Immature natural killer cell (primary cell): Measurements from ENCODE around the gene NBPF9. TPM values are rescaled to one million over a fixed set of nuclear protein-coding genes. Genes with fewer than 3 reads are reported as not detected.
"Not testable (repeated sequence)": the region's sequence is repeated elsewhere in the genome, so short reads cannot be mapped to it uniquely, and the experiment has no call there.

ENCODE experiments used
- DNase-seq, 3 donors: peaks; one replicate each; pipeline ENCODE4 v3.0.0; 2022; ENCODE audit warnings: mixed read lengths in 1 of 3
- H3K27ac Mint-ChIP-seq, 6 donors: one replicate each; pipeline ENCODE4 v1.8.0; 2020; ENCODE audit warnings: mixed read lengths in 6 of 6, mild to moderate bottlenecking in 5 of 6, inconsistent platforms in 4 of 6, moderate library complexity in 3 of 6
- H3K27me3 Mint-ChIP-seq, 3 donors: one replicate each; pipeline ENCODE4 v1.8.0; 2020 to 2021; ENCODE audit warnings: low read depth in 3 of 3, mild to moderate bottlenecking in 3 of 3, mixed read lengths in 3 of 3, moderate library complexity in 3 of 3, inconsistent platforms in 1 of 3
- H3K36me3 Mint-ChIP-seq, 3 donors: one replicate each; pipeline ENCODE4 v1.8.0; 2020; ENCODE audit warnings: mixed read lengths in 3 of 3, inconsistent platforms in 2 of 3, mild to moderate bottlenecking in 2 of 3
- H3K4me1 Mint-ChIP-seq, 2 donors: one replicate each; pipeline ENCODE4 v1.8.0; 2020; ENCODE audit warnings: inconsistent platforms in 2 of 2, mild to moderate bottlenecking in 2 of 2, mixed read lengths in 2 of 2, moderate library complexity in 1 of 2
- H3K4me3 Mint-ChIP-seq, 5 donors: one replicate each; pipeline ENCODE4 v1.8.0; 2020; ENCODE audit warnings: mild to moderate bottlenecking in 5 of 5, mixed read lengths in 5 of 5, inconsistent platforms in 3 of 5, moderate library complexity in 3 of 5
- H3K9me3 Mint-ChIP-seq, 6 donors: one replicate each; pipeline ENCODE4 v1.8.0; 2020; ENCODE audit warnings: mild to moderate bottlenecking in 6 of 6, mixed read lengths in 6 of 6, inconsistent platforms in 4 of 6, moderate library complexity in 3 of 6
- polyA plus RNA-seq, 3 donors: library from polyadenylated mRNA; unstranded; fragments of 300-500 nt; fragmentation: Illumina TruSeq; gene quantifications; one replicate each; pipeline ENCODE4 v1.2.3, GENCODE V29; 2021

Gene NBPF9, protein sequence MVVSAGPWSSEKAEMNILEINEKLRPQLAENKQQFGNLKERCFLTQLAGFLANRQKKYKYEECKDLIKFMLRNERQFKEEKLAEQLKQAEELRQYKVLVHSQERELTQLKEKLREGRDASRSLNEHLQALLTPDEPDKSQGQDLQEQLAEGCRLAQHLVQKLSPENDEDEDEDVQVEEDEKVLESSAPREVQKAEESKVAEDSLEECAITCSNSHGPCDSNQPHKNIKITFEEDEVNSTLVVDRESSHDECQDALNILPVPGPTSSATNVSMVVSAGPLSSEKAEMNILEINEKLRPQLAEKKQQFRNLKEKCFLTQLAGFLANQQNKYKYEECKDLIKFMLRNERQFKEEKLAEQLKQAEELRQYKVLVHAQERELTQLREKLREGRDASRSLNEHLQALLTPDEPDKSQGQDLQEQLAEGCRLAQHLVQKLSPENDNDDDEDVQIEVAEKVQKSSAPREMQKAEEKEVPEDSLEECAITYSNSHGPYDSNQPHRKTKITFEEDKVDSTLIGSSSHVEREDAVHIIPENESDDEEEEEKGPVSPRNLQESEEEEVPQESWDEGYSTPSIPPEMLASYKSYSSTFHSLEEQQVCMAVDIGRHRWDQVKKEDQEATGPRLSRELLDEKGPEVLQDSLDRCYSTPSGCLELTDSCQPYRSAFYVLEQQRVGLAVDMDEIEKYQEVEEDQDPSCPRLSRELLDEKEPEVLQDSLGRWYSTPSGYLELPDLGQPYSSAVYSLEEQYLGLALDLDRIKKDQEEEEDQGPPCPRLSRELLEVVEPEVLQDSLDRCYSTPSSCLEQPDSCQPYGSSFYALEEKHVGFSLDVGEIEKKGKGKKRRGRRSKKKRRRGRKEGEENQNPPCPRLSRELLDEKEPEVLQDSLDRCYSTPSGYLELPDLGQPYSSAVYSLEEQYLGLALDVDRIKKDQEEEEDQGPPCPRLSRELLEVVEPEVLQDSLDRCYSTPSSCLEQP (N-terminal part only)
- polyA plus RNA-seq, result under 1 TPM; 0.08 to 0.61 (median 0.37) TPM

DNA sequence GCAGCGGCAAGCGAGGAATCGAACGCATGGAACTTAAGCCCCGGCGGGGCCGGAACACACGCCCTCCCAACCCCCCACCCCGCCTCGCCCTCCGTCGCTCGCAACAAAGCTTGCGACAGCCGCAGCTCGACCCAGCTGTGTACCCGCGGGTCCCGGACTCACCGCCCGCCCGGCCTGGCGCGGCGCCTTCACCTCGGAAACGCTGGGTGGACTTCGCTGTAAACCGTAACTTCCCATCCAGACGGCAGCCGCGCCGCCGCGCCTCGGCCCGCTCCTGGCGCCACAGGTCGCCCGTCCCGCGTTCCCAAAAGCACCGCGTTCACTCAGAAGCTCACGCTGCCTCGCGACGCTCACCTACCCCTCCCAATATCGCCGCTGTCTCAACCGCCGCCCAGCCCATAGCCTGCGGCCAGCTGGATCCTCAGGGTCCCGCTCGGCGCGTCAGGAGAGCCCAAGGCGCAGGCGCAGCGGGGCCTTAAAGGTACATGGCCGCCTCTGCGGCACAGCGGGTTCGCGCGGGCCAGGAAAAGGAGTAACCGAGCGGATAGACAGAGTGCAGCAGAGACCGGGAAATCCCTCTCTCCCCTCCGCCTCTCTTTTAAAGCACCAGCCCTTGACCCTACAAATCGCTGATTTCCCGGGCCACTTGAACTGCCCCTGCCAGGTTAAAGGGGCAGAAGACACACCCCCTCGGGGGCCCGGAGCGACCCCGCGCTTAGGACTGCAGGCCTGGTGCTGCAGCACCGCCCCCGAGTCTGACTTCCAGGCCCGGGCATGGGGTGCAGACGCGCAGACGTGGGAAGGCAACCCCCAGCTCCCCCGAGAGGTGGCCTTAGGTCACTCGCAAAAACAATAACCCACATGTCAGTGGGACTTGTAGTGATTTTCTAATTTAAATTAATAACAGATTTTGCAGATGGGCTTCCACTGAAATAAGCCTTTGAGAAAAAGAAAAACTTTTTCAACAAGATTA, at the start of gene NBPF9:
NBPF9 (minus strand) TSS at position 443 of the 973 bp plus-strand sequence. CDS start 21,412 bp downstream, outside the sequence.
- H3K27me3 Mint-ChIP-seq, H3K4me1 Mint-ChIP-seq, H3K9me3 Mint-ChIP-seq, H3K36me3 Mint-ChIP-seq: not testable (repeated sequence)
- DNase-seq, result peak; percentile 39 to 45 (median 42)
- H3K27ac Mint-ChIP-seq, result peak within 1 kb of the TSS in 5 of 6 donors; percentile 78 to 90 (median 87)
- H3K4me3 Mint-ChIP-seq, result peak within 1 kb of the TSS; percentile 92 to 98 (median 95)

DNA sequence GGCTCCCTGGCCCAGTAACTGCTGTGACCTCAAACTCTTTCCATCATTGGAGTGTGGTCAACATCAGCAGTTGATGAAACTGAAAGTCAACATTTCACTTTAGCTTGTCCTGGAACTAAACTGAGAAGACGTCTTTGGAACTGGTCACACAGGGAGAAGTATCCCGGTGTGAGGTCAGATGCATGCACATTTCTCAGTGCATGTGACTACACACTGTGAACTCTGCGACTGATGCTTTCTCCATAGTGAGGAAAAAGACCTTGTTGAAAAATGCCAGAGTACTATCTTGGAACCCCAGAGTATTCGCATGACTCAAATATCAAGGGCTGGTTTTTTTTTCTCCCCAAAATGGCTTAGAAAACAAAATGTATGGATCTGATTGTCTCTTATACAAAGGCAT, 46.6 kb upstream of the NBPF9 start:
- H3K4me3 Mint-ChIP-seq, DNase-seq, H3K27ac Mint-ChIP-seq, H3K27me3 Mint-ChIP-seq, H3K9me3 Mint-ChIP-seq, H3K36me3 Mint-ChIP-seq, H3K4me1 Mint-ChIP-seq: not testable (repeated sequence)

DNA sequence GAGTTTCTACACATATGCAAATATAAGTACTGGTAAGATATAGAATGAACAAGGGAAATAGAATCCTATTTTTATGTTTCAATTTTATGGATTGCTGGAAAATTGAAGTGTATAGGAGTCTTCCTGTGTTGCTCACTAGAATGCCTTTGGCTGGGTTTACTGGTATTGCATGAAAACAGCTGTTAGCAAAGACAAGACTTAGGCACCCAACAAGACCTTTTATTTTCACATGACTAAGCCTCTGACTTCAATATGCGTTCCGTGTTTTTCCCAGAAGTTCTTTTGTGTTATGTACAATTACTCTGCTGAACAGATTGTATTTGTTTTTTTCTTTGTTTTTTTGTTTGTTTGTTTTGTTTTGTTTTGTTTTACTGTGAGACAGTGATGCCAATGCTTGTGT, 34.2 kb upstream of the NBPF9 start:
- H3K4me1 Mint-ChIP-seq, H3K4me3 Mint-ChIP-seq, DNase-seq, H3K36me3 Mint-ChIP-seq, H3K27me3 Mint-ChIP-seq, H3K9me3 Mint-ChIP-seq, H3K27ac Mint-ChIP-seq: not testable (repeated sequence)

DNA sequence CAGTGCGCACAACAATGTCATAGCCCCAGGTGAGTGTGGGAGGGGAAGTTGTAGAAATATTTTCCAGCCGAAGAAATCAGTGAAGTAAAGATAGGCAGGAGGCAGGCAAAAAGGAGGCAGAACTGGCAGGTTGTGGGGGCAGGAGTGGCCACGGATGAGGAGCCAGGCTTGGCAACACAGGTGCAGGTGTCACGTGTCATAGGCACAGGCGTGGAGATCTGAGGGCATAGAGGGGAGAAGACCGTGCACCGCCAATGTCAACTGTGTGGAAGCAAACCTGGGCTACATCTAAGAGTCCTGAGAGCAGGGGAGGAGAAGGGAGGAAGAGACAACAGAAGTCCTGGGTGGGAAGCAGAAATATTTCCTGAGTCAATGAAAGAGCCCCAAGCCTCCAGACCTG, 27.6 kb upstream of the NBPF9 start:
- not testable (repeated sequence) for H3K36me3 Mint-ChIP-seq, H3K4me1 Mint-ChIP-seq, H3K9me3 Mint-ChIP-seq, H3K27ac Mint-ChIP-seq, H3K27me3 Mint-ChIP-seq, H3K4me3 Mint-ChIP-seq, DNase-seq

DNA sequence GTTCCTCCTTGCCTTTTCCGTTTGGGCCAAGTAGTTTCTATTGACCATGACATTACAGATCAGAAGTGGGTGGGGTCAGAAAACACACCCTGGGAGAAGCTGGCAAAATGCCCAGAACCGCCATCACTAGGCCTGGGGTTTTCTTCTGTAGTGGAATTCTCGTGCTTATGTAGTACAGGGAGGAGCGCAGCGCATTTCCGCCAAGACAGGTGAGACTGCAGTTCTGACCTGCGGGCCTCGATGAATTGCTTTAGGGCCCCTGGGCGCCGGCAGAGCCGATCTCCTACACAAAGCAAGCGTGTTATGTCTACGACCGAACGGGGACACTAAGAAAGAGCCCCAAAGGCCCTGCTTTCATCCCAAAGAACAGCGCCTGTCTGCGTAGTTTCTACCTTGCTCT, 25.9 kb upstream of the NBPF9 start:
- not testable (repeated sequence) for H3K27me3 Mint-ChIP-seq, H3K4me3 Mint-ChIP-seq, H3K27ac Mint-ChIP-seq, DNase-seq, H3K4me1 Mint-ChIP-seq, H3K9me3 Mint-ChIP-seq, H3K36me3 Mint-ChIP-seq

DNA sequence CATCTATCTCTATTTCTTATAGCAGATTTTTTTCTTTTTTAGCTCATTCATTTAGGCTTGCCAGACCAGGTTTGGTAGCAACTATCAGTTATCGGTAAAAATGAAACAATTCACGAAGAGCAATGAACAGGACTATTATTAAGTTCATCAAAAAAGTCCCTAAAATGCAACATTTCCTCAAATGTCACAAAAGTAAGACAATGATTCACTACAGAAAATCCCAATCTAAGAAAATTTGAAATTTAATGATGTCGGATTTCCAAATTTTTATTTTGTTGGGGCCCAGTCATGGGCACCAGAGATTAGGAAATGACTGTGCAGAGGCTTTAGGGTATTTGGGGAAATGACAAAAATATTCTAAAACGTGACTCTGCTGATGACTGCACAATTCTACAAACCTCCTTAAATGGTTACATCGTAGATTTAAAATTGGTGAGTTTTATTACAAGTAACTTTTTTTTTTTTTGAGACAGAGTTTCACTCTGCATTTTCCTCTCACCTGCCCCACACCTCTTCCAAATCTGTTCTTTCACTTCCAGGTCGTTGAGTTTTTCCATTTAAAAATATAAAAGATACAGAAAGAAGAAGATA, 23.3 kb upstream of the NBPF9 start:
- not testable (repeated sequence) for DNase-seq, H3K27ac Mint-ChIP-seq, H3K4me1 Mint-ChIP-seq, H3K4me3 Mint-ChIP-seq, H3K36me3 Mint-ChIP-seq, H3K27me3 Mint-ChIP-seq, H3K9me3 Mint-ChIP-seq

DNA sequence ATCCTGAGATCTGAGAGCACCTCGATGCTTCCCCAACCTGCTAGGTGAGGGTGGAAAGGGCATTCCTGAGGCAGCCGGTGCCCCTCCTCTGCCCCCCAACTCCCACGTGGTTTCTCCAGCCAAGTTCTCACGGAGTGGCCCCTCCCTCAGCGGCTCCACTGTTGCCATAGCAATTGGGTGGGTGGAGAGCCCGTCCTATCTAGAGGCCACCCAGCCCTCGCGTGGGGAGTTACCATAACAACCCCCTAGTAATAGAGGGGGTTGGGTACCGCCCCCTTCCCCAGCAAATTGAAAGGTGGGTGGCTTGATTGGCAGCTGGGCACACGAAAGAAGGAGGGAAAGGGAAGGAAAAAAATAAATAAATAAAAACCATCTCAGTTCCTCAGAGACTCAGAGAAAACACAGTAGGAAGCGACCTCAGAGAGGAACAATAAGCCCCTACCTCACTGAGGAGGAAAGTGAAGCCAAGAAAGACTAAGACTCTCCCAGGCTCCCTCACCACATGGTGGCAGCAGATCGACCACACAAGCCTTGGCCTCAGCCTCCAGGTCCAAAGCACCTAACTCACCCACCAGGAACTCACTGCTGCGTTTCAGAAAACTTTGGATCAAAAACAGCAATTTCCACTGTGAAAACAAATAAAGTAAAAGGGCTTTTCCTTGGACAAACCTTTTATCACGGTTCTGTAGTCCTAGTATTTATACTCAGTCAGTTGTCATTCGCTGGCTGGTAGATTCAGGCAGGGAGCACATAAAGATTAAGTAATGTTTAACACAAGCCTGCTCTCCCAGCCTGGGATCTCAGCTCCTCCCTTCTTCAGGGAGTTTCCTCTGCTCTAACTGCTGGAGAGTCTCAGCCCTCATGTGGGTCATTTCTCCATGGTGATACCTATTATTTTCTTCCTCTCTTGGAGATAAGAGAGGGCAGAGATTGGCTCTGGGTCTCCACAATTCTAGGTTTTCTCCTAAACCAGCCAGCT, 20.9 kb upstream of the NBPF9 start:
- H3K4me1 Mint-ChIP-seq, H3K27ac Mint-ChIP-seq, H3K36me3 Mint-ChIP-seq, DNase-seq, H3K9me3 Mint-ChIP-seq, H3K27me3 Mint-ChIP-seq, H3K4me3 Mint-ChIP-seq: not testable (repeated sequence)

DNA sequence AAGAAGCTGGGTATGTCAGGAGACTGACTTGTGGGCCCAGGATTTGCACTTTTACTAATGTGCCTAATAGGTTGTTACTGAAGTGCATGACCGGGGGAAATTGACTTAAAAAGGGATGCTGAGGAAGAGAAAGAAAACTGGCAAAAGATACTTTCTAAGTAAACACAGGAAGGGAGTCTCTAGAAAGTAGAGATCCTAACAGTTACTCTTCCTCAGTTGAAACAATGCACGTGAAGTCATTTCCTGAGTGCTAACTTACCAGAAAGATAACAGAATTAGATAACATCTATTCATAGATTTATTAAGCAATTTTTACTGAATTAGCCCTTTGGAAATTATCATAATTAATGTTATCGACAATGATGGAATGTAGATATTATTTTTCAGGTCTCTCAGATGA, 9.5 kb upstream of the NBPF9 start:
- DNase-seq, H3K9me3 Mint-ChIP-seq, H3K4me3 Mint-ChIP-seq, H3K27ac Mint-ChIP-seq, H3K4me1 Mint-ChIP-seq, H3K36me3 Mint-ChIP-seq, H3K27me3 Mint-ChIP-seq: not testable (repeated sequence)

DNA sequence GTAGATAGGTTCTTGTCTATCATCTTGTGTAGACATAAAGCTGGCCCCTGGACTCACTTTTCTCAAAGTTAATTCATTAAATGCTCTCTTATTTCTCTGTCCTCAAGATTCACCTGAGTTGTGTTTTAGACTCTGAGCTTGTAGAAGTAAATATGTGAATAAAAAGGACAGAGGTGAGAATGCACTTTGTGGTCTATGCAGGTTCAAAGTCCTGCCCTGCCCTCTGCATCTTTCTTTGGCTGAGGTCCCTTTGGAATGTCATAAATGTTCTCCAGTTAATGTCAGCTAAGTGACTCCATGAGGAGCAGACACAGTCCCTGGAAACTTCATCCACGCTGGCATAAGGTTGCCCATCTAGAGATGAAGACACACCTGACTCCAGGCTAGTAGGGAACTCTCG, 7.0 kb upstream of the NBPF9 start:
- H3K27ac Mint-ChIP-seq, H3K36me3 Mint-ChIP-seq, H3K4me1 Mint-ChIP-seq, H3K4me3 Mint-ChIP-seq, DNase-seq, H3K27me3 Mint-ChIP-seq, H3K9me3 Mint-ChIP-seq: not testable (repeated sequence)

DNA sequence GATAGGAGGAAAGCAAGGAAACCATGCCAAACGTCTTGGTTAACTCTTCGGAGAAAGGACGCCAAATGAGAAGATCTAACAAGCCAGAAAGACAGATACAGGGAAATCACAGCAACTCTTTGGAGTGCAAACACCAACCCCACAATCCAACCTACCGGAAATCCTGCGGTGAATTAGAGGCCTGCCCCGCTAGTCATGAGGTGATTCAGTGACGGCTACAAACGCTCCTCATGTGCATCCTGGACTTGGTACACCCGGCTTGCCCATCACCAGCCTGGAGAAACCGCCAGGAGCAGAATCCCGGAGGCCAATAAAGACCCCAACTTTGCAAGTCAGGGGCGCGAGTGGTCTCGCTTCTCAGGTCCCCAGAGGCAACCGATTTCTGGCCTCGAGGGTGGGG, 777 bp downstream of the NBPF9 start:
- not testable (repeated sequence) for H3K4me1 Mint-ChIP-seq, H3K27ac Mint-ChIP-seq, H3K27me3 Mint-ChIP-seq, H3K9me3 Mint-ChIP-seq, H3K36me3 Mint-ChIP-seq
- peak overlapping the region in 4 of 5 donors; percentile 42 to 92 (median 56) for H3K4me3 Mint-ChIP-seq
- peak; percentile 46 to 51 (median 47) for DNase-seq

DNA sequence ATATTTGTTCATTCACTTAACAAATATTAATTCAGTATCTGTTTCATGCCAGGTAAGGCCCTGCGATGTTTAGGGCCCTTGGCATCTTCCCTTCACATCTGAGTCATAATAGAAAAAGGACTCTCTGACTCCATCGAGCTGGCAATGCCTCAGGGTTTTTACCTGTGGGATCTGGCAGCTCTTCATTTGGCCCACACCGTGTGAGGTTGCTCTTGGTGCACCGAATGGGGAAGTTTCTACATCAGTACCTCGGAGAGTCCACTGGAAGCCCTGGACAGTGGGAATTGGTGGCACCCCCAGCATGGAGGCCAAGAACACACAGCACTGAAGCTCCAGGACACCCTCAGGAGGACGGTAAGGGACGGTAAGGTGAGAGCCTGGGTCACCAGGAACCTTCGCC, 5.1 kb downstream of the NBPF9 start:
- DNase-seq, H3K4me1 Mint-ChIP-seq, H3K27me3 Mint-ChIP-seq, H3K4me3 Mint-ChIP-seq, H3K27ac Mint-ChIP-seq, H3K9me3 Mint-ChIP-seq, H3K36me3 Mint-ChIP-seq: not testable (repeated sequence)

DNA sequence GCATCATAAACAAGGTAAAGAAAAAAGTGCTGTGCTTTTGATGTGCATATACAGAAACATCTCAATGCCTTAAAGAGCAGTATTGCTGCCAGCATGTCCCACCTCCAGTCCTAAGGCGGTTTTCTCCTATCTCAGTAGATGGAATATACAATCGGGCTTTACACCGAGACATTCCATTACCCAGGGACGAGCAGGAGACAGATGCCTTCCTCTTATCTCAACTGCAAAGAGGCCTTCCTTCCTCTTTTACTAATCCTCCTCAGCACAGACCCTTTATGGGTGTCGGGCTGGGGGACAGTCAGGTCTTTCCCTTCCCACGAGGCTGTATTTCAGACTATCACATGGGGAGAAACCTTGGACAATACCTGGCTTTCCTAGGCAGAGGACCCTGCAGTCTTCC, 10.2 kb downstream of the NBPF9 start:
- not testable (repeated sequence) for H3K4me3 Mint-ChIP-seq, H3K27me3 Mint-ChIP-seq, DNase-seq, H3K9me3 Mint-ChIP-seq, H3K27ac Mint-ChIP-seq, H3K4me1 Mint-ChIP-seq, H3K36me3 Mint-ChIP-seq
